ENCODE measurements around the gene MAST1.
A peak's percentile ranks its signal among the peaks of the same experiment; 100 is the strongest.
"Not testable (repeated sequence)": the region's sequence is repeated elsewhere in the genome, so short reads cannot be mapped to it uniquely, and the experiment has no call there.

The MAST1 gene

GRCh38 chr19:12838182-12838885 lies at the start of gene MAST1:
Gene MAST1, plus strand, starts transcription at chr19:12838515. Its CDS starts 58 bp downstream, at chr19:12838573.
- peak; percentile 63 for DNase-seq

- peak; percentile 63 for DNase-seq
These were observed 49.6 kb upstream of the MAST1 start for GRCh38 chr19:12788682-12789097.

- no peak for DNase-seq
These were observed 49.0 kb upstream of the MAST1 start for GRCh38 chr19:12789098-12789903.

GRCh38 chr19:12789904-12790619 lies 48.3 kb upstream of the MAST1 start:
- peak; percentile 90 for DNase-seq

- no peak for DNase-seq
These were observed 47.5 kb upstream of the MAST1 start for GRCh38 chr19:12790628-12791344.

GRCh38 chr19:12791345-12792050 lies 46.8 kb upstream of the MAST1 start, which contains the start of gene JUNB:
Gene JUNB, plus strand, starts transcription at chr19:12791486. Its CDS starts 286 bp downstream, at chr19:12791772.
- DNase-seq, result peak; percentile 88

GRCh38 chr19:12792051-12792852 lies 46.1 kb upstream of the MAST1 start:
- peak; percentile 64 for DNase-seq

- no peak for DNase-seq
These were observed 45.4 kb upstream of the MAST1 start for GRCh38 chr19:12792853-12793289.

- peak; percentile 91 for DNase-seq
These were observed 44.8 kb upstream of the MAST1 start for GRCh38 chr19:12793290-12794195.

GRCh38 chr19:12794196-12794941 lies 43.9 kb upstream of the MAST1 start:
- DNase-seq, result peak; percentile 53

GRCh38 chr19:12794971-12795381 lies 43.3 kb upstream of the MAST1 start:
- DNase-seq, result no peak

- peak; percentile 73 for DNase-seq
These were observed 41.9 kb upstream of the MAST1 start for GRCh38 chr19:12796146-12797071.

GRCh38 chr19:12797141-12797587 lies 41.2 kb upstream of the MAST1 start:
- no peak for DNase-seq

- not testable (repeated sequence) for DNase-seq
These were observed 40.7 kb upstream of the MAST1 start for GRCh38 chr19:12797607-12798006.

- no peak for DNase-seq
These were observed 38.4 kb upstream of the MAST1 start for GRCh38 chr19:12799742-12800465.

- DNase-seq, result no peak
These were observed 37.9 kb upstream of the MAST1 start for GRCh38 chr19:12800466-12800770.

- no peak for DNase-seq
These were observed 37.3 kb upstream of the MAST1 start for GRCh38 chr19:12800923-12801465.
